ENCODE measurements around the gene CRABP1.

DNA sequence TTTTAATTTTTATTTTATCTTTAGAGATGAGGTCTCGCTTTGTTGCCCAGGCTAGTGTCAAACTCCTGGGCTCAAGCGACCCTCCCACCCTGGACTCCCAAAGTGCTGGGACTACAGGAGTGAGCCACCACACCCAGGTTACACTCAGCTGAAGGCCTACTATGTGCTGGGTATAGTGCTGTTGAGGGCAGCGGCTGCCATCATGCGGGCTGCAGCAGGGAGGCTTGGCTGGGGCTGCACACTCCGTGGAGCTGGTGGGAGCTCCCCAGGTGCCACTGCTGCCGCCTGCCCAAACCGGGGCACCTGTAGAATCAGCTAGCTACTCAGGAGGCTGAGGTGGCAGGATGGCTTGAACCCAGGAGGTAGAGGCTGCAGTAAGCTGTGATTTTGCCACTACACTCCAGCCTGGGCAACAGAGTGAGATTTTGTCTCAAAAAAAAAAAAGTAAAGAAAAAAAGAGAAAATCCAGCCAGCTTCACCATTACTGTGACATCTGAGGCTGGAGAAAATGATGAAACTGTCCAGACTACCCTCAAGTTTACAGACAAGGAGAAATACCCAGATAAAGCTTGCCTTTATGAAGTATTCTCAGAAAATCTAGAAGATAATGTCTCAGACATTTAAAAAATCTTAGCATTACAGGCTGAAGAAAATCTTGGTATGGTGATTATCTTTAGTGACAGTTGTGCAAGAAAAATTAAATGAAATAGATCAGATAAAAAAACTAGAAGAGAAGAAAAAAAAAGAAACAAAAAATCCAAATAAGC lies 42.1 kb downstream of the CRABP1 start:
- TF ChIP-seq EZH2 (IDR thresholded peaks at IDR 0.05) (no peak), EZH2phosphoT487 (IDR thresholded peaks at IDR 0.05) (no peak)
- TF ChIP-seq, protein P1, sequence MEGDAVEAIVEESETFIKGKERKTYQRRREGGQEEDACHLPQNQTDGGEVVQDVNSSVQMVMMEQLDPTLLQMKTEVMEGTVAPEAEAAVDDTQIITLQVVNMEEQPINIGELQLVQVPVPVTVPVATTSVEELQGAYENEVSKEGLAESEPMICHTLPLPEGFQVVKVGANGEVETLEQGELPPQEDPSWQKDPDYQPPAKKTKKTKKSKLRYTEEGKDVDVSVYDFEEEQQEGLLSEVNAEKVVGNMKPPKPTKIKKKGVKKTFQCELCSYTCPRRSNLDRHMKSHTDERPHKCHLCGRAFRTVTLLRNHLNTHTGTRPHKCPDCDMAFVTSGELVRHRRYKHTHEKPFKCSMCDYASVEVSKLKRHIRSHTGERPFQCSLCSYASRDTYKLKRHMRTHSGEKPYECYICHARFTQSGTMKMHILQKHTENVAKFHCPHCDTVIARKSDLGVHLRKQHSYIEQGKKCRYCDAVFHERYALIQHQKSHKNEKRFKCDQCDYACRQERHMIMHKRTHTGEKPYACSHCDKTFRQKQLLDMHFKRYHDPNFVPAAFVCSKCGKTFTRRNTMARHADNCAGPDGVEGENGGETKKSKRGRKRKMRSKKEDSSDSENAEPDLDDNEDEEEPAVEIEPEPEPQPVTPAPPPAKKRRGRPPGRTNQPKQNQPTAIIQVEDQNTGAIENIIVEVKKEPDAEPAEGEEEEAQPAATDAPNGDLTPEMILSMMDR (IDR thresholded peaks at IDR 0.05), result no peak
